SK-N-SH (cell line): Measurements from ENCODE around the gene EFCAB6.

Source experiments
- CHD2 ChIP-seq: fragments of 150-350 bp; IDR thresholded peaks from 2 replicates; pipeline ENCODE4 v1.6.1; 2018; ENCODE audit warnings: low read length; ENCODE audit not compliant: partially characterized antibody
- FOXJ3 ChIP-seq: sonication (generic); formaldehyde crosslinking; IDR thresholded peaks from 2 replicates; pipeline ENCODE4 v1.5.1; 2020; ENCODE audit warnings: mild to moderate bottlenecking, missing genetic modification reagents
- FOXM1 ChIP-seq: IDR thresholded peaks from 2 replicates; pipeline ENCODE4 v1.4.0; 2012; ENCODE audit warnings: low read depth, mild to moderate bottlenecking
- JUND ChIP-seq: IDR thresholded peaks from 2 replicates; pipeline ENCODE4 v1.4.0; 2012
- TF ChIP-seq, protein P1 (sequence below): fragments of 200-600 bp; sonication (generic); IDR thresholded peaks from 2 replicates; pipeline ENCODE4 v1.6.1; 2017; ENCODE audit warnings: antibody characterized with exemption, mild to moderate bottlenecking, moderate library complexity

- TF ChIP-seq FOXM1 (no peak), CHD2 (no peak), JUND (no peak), FOXJ3 (no peak)
- TF ChIP-seq, protein P1, sequence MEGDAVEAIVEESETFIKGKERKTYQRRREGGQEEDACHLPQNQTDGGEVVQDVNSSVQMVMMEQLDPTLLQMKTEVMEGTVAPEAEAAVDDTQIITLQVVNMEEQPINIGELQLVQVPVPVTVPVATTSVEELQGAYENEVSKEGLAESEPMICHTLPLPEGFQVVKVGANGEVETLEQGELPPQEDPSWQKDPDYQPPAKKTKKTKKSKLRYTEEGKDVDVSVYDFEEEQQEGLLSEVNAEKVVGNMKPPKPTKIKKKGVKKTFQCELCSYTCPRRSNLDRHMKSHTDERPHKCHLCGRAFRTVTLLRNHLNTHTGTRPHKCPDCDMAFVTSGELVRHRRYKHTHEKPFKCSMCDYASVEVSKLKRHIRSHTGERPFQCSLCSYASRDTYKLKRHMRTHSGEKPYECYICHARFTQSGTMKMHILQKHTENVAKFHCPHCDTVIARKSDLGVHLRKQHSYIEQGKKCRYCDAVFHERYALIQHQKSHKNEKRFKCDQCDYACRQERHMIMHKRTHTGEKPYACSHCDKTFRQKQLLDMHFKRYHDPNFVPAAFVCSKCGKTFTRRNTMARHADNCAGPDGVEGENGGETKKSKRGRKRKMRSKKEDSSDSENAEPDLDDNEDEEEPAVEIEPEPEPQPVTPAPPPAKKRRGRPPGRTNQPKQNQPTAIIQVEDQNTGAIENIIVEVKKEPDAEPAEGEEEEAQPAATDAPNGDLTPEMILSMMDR, result no peak
Measured at GRCh38 chr22:43554259-43554636, 257.9 kb downstream of the EFCAB6 start.
